Stimulated activated CD8-positive, alpha-beta memory T cell treated with anti-CD3 and anti-CD28 coated beads, Interleukin-4, amount 100 ng/mL, for 24 hours (primary cell): Measurements from ENCODE around the gene NELL2.
"Not testable (repeated sequence)": the region's sequence is repeated elsewhere in the genome, so short reads cannot be mapped to it uniquely, and the experiment has no call there.

Source experiments
- DNase-seq: peaks from one replicate; pipeline ENCODE4 v3.0.0-alpha.2; 2020; ENCODE audit warnings: low read depth

Gene NELL2

DNA sequence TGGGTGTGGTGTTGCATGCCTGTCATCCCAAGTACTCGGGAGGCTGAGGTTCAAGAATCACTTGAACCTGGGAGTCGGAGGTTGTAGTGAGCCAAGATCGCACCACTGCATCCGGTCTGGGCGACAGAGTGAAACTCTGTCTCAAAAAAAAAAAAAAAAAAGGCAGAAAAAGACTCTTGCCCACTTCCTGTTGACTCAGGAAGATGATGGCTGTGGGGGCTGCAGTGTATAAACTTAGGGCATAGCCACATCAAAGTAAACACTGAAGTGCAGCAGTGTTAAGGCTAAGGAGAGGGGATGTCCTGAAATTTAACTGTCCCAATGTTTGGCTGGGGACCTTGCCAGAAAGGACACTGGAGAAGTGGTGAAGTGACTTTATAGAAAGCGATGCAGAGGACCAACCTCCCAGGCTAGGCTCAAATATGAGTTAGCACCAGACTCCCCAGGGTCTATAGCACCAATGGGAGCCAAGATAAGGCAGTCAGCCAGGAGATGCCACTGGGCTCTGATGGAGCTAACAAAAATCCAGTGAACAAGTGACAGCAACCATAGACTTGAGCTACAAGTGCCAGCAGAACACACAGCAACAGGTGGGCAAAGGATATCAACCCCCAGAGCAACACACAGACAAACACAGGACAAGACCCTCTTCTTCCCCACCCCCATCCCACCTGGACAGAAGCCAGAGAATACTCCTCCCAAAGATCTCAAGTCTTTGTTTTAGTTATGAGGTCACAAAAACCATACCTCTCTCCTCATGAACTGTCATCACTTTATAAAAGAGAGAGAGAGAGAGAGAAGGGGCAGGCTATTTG, 28.0 kb downstream of the NELL2 start:
- DNase-seq = peak; percentile 49

DNA sequence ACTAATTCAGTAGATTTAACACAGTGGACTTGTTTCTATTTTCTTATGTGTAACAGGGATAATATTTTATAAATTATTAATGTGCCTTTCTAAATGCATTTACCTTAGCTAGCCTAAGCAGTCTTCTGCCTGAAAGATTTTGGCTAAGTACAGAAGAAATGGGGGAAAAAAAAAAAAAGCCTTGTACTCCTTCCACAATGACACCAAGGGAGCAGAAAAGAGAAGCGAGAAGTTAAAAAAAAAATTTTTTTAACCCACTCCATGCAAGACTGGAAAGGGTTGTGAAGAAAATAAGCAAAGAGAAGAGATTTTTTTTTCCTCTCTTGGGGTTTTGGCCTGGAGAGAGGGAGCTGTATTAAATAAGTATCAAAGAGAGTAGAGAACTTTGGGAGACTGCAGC, 28.7 kb downstream of the NELL2 start:
- no peak for DNase-seq

DNA sequence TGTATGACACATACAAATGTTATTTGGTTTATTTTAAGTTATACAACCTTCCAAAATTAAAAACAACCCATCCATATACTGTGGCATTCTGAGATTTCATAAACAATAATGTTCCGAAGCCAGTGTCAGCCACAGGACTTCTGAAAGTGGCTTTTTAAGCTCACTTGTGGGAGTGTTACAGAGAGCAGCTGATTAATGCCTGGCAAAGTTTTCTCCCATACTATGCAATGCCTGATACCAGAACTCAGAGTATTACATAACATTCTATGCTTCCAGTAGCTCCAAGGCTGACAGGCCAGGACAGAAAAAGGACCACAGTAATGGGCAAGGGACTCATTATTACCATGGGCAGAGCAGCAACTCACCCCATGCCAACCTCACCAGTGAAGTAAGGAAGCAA, 29.3 kb downstream of the NELL2 start:
- DNase-seq = no peak

DNA sequence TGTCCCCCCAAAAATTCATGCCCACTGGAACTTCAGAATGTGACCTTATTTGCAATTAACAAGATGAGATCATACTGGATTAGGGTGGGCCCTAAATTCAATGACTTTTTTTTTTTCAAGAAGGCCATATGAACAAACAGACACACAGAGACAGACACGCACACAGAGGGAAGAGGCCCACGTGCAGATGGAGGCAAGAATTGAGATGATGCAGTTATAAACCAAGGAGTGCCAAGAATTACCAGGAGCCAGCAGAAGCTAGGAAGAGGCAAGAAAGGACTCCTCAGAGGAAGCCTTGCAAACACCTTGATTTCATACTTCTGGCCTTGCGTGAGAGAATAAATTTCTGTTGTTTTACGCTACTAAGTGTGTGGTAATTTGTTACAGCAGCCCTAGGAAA, 33.4 kb downstream of the NELL2 start:
- no peak for DNase-seq

DNA sequence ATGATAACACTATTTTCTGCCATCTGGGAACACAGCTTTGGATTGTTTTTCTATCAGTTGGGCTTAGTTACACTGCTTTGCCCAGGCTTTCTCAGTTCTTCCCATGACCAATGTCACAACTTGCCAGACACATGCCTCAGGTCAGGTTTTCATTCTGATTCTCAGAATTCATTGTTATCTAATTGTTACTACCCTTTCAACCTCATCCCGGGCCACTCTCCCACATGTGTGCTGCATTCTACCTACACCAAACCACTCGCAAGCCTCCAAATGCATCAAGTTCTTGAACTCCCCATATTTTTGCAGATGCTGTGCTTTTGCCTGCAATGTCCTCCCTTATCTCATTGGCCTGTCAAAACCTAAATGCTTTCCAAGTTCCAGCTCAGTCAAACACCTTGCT, 36.3 kb downstream of the NELL2 start:
- DNase-seq = no peak

DNA sequence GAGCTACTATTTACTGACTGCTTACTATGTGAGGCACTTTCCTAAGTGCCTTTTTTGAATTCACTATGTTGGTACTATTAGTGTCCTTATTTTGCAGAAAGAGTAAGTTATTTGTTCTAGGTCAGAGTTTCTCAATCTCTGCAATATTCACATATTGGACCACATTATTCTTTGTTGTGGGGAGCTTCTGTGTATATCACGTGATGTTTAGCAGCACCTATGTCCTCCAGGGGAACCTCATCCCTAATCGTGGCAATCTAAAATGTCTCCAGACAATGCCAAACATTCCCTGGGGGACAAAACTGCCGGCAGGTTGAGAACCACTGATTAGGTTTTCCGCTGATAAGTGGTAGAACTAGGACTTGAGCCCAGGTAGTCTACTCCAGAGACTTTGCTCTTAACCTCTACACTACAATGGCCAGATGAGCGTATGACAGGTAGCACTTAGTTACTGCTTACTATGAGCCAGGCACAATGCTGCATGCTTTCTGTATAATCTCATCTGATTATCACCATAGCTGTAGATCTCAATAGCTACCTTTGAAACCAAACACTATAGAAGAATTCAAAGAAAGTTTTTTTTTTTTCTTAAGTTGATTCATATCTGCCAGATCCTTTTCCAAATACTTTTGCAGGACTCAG, 38.9 kb downstream of the NELL2 start:
- no peak for DNase-seq

DNA sequence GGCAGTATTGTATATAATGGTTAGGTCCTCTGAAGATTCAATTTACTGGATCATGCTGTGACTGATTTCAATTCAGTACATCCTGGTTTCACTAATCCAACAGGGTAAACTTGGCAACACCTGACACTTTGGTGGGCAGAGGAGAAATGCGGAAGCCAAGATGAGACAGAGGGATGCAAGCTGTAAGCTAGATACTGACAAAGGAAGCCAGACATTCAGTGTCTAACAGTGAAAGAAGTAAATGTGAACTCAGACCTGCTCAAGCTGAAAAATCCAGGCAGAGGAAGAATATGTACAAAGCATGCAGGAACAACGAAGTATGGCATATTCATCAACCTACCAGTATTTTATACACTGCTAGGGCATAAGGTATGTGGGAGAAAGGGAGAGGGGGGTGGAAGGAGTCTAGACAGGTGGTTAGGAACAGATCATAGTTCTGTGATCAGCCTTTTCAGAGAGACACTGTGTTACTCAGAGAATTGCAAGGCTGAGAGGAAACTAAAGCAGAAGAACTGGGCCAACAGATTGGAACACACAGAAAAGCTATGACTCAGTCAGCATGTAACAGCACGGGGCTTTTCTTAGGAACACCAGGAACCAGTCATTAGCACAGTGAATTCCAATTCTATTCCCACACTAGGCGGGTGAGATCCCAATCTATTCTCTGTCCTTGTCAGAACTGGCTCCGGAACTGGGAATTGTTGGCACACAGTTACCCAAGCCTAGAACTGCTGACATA, 40.3 kb downstream of the NELL2 start:
- DNase-seq = no peak

DNA sequence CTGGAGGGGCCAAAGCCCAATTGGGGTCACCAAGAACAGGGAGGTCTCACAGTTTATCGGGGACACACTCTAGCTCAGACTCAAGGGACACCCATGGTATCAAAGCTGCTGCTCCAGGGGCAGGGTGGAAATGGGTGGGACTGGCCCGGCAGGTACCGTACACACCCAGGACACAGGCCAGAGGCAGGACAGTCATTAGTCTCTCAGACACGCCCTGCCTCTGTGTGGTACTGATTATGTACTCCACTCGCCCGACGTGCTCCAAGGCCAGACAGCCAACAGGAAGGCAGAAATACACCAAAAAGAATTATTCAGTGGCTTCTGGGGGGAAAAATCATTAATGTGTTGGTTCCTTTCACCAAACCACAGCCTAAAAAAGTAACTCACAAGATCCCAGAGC, 41.1 kb downstream of the NELL2 start:
- DNase-seq = not testable (repeated sequence)

DNA sequence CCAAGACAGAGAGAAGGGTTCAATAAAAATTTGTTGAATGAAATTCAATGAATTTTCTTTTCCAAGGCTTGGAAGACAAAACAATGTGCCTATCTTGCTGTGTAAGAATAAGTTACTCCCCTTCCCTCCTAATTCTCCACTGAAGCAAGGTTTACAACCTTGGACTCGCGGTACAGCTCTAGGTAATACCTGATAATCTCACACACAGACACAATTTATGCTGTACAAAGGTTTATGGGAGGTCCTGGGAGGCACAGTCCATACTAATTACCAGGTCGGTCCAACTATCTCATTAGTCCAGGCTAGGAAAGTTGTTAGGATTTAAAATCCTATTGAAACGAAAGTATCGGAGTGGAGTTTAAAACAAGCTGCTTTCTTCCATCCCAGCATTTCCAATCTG, 42.6 kb downstream of the NELL2 start:
- DNase-seq = no peak

DNA sequence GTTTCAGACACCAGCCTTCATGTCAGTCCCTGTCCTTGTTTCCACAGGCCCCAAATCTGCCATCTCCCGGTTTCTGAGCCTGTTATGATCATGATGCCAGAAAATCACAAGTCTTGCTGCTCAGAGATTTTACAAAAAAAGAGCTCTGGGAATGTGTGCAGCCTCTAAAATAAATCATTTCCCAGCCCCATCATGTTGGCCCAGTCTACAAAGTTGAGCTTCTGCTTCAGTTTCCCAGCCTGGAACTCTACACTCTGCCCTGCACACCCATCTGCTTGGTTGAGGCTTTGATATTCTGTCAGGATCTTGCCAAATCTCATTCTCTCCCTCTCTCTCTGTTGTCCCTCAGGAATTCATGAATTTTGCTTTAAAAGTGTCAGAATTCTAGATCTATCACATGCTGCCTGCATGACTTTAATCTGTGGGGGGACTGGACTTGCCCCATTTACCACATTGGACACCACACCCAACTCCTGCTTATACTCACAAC, 45.5 kb downstream of the NELL2 start:
- DNase-seq = no peak

DNA sequence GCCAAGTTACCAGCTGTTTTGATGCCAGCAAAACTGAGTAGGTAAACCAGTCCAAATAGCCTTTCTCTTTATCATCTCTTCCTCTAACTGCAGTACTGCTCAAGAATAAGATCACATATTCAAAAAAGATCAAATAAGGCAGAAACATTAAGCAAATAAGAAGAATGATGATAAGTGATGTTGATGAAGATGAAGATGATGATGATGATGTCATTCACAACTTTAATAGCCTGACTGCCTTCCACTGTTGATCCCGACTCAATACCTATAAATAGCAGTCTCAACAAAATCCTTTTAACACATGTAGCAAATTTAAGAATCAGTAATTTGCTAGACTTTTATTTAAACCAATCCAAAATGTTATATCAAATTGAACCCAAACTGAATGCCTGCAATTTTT, 47.1 kb downstream of the NELL2 start:
- DNase-seq = no peak

DNA sequence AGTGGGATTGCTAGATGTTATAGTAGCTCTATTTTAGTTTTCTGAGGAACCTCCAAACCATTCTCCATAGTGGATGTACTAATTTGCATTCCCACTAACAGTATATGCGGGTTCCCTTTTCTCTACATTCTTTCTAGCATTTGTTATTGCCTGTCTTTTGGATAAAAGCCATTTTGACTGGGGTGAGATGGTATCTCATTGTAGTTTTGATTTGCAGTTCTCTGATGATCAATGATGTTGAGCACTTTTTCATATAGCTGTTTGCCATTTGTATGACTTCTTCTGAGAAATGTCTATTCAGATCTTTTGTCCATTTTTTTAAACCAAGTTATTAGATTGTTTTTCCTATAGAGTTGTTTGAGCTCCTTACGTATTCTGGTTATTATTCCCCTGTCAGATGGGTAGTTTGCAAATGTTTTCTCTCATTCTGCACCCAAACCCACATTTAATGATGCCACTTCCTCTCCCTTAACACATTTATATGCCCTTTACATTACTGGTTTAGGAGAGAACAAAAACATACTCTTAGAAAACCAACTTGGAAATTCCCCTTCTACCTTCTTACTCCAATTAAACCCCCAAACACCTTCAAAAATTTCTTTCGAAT, 48.2 kb downstream of the NELL2 start:
- no peak for DNase-seq

DNA sequence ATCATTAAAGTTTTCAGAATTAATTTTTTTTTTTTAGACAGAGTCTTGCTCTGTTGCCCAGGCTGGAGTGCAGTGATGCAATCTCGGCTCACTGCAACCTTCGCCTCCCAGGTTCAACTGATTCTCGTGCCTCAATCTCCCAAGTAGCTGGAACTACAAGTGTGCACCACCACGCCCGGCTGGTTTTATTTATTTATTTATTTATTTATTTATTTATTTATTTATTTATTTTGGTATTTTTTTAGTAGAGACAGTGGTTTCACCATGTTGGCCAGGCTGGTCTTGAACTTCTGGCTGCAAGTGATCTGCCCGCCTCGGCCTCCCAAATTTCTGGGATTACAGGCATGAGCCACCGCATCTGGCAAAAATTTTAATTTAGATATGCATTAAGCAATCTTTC, 54.4 kb downstream of the NELL2 start:
- not testable (repeated sequence) for DNase-seq

DNA sequence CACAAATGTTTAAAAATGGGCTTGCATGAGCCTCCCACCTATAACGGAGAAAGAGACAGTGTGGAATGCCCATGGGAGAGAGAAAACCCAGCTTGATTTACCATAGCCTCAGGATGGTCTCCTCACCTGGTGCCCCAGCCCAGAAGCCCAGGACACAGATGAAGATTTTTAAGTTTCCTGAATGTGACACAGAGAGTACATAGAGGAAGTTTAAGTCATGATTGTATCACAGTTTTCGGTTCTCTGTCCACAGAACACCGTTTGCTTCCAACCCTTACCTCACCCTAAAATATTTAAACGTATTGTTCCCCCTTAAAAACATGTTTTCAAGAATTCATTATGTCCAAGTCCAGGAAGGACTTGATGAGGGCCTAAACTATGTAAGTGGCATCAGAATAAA, 56.2 kb downstream of the NELL2 start:
- DNase-seq = no peak

DNA sequence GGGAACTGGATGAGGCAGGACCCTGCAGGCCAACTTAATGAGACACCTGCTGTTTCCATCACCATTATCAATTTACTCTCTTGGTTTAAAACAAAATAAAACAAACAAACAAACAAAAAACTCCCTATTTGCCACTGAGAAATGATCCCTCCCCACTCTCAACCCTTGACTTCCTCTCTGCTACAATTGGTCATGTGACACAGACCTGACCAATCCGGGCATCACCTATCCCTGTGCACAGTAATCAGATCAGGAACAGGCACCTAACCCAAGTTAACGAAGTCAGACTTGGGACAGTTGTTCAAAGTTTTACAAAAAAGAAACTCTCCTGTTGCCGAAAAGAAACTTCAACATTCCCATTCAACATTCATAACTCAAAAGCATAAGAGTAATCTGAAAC, 58.4 kb downstream of the NELL2 start:
- DNase-seq = no peak

DNA sequence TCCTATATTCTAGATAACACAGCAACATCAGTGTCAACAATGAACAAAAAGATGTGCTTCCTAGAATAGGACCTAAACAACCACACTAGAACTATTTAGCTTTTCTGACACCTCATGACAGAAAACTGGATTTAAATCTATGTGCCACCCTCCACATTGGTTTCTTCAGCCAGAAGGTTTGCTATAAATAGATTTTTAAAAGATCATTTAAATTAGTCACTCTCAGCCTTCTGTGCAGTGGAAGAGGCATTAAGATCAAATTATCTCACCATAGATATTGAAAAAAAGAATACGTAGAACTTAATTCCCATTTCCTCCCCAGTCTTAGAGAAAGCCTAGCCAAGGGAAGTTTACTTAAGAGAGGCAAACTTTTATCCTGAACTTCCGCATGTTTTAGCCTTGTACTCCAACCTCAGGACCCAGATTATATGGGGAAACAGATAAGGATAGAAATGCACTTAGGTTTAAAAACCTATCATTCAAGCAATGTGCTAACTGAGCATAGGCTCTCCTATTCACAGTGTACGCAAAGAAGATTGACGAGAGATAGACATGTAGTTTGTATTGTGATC, 59.6 kb downstream of the NELL2 start:
- DNase-seq = no peak

DNA sequence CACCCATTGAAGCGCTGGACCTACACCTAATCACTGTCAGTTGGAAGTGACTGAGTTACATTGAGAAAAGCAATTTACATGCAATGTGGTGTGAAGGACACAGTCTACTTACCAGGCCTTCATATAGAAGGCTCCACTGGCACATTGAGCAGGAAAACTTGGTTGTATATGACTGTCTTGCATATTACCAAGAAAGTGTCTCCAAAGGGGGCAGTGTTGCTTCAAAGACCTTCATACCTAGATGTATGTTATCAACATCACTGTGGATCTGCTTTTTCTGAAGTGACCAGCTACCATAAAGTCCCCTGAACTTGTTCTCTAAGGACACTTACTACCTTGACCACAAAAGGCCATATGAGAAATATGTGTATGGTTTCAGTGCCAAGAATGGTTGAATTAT, 64.1 kb downstream of the NELL2 start:
- DNase-seq = no peak

DNA sequence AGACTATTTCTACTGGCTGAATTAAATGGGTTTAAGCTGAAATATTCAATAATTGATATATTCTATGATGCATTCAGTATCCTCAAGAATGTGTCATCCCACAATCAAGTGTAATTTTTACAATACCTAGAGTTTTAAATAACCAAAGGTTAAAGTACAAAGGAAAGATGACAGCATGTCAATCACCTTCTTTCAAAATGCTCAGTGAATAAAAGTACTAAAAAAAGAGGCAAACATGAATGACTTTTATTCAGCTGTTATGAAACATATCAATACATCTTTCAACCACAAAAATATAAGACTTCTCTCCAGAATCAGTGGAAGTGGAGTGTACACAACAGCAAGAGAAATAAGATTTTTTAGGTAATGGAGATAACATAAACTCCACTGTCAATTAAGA, 72.0 kb downstream of the NELL2 start:
- DNase-seq = no peak

DNA sequence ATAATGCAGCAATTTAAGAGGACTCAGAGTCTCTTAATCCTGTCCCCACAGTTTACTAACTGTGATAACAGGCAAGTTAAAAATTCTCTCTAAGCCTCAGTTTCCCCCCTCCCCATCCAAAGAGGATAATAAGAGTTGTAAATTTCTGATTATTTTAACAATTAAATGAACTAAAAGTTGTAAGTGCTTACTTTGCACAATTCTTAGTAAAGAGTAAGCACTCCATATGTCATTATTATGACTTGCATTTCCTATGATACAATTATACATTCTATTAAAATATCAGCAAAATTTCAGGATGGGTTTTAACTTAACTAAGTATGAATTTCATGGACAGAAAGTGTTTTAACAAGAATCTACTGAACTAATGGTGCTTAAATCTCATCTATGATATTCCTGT, 80.1 kb downstream of the NELL2 start:
- DNase-seq = no peak

DNA sequence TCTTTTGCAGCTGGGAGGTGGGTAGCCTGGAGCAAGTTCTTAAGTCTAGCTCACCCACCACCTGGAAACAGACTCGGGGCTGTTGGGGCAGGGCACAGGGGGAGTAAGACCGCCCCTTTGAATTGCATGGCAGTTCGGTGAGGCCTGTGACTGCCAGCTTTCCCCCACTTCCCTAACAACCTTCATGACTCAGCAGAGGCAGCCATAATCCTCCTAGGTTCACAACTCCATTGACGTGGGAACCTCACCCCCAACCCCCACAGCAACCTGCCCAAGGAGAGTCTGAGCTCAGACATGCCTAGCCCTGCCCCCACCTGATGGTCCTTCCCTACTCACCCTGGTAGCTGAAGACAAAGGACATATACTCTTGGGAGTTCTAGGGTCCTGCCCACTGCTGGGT, 87.4 kb downstream of the NELL2 start:
- DNase-seq = no peak

DNA sequence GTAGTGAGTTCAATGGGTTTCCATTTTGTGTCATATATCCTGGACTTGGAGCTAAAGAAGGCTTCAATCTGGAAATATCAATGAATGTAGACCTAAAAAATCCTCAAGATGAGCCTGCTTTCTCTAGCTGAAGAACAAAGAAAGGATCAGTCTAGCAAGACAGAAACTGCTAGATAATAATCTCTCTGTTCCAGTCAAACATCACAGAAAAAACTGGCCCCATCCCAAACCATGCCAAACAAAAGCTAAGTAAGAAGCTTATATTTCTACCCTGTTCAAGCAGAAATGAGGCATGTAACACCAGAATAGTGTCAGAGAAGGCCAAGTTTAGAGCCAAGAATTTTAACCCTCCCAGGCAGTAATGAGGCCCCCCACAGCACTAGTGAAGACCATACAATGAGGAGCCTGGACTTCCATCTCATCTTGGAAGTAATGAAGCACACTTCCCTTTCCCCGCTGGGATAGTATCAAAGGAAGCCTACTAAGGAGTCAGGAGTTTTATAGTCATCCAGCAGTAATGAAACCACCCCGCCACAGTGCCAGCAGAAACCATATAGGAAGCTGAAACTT, 95.8 kb downstream of the NELL2 start:
- DNase-seq = no peak

DNA sequence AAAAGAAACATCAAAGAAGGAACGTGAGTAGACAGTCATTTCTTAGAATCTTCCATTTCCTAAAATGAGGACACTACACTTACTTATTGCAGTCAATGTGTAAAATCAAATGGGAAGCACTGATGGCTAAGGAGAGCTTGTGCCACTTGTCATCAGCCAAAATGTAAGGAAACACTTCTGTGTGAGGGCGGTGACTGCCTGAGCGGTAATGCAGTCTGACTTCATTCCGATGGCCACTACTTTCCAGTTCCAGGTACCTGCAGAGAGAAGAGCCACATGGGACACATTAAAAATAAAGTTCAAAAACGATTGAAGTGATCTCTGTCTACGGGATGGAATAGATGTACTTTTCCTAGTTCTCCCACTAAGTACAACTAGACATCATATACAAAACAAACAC, 96.3 kb downstream of the NELL2 start:
- no peak for DNase-seq
